ENCODE data around the gene ZFYVE19.
A peak's percentile ranks its signal among the peaks of the same experiment; 100 is the strongest.

ZFYVE19 gene, protein sequence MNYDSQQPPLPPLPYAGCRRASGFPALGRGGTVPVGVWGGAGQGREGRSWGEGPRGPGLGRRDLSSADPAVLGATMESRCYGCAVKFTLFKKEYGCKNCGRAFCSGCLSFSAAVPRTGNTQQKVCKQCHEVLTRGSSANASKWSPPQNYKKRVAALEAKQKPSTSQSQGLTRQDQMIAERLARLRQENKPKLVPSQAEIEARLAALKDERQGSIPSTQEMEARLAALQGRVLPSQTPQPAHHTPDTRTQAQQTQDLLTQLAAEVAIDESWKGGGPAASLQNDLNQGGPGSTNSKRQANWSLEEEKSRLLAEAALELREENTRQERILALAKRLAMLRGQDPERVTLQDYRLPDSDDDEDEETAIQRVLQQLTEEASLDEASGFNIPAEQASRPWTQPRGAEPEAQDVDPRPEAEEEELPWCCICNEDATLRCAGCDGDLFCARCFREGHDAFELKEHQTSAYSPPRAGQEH

DNA sequence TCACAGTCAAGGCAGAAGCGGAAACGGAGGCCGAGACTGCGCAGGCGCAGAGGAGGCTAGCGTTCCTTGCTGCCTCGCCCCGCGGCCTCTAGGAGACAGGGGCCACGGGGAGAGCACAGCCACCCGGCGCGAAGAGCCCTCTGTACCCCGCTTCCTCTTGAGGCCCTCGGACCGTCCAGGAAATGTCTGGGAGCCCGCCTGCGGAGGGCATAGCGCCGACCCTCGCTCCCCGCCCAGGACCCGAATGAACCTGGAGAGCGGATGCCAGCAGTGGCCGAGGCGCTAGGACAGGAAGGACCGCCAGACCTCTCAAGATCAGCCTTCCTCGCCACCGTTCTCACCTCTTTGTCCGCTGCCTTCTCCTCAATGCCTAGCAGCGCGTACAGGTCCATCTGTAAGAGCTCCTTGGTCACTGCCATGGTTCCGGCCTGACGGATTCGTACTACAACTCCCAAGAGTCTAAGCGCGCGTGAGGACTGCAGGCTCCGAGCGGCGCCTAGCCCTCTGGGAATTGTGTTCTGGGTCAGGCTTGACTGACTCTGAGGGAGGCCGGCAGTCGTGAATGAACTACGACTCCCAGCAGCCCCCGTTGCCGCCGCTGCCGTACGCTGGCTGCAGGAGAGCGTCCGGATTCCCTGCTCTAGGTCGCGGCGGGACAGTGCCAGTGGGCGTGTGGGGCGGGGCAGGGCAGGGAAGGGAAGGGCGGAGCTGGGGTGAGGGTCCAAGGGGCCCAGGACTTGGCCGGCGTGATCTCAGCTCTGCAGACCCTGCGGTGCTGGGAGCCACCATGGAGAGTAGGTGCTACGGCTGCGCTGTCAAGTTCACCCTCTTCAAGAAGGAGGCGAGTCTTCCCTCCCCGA lies at the start of gene ZFYVE19, which contains the start of gene DNAJC17:
Gene ZFYVE19 (plus strand): TSS at position 62 of the 860 bp plus-strand sequence. CDS start 501 bp downstream, at position 563.
Gene DNAJC17 (minus strand): TSS at position 446 of the 860 bp plus-strand sequence. CDS start 27 bp downstream, at position 419.
- peak within 1 kb of the TSS; percentile 96 for H3K4me3 ChIP-seq (ENCODE audit: low read depth, low read length)
- TF ChIP-seq, protein P1, sequence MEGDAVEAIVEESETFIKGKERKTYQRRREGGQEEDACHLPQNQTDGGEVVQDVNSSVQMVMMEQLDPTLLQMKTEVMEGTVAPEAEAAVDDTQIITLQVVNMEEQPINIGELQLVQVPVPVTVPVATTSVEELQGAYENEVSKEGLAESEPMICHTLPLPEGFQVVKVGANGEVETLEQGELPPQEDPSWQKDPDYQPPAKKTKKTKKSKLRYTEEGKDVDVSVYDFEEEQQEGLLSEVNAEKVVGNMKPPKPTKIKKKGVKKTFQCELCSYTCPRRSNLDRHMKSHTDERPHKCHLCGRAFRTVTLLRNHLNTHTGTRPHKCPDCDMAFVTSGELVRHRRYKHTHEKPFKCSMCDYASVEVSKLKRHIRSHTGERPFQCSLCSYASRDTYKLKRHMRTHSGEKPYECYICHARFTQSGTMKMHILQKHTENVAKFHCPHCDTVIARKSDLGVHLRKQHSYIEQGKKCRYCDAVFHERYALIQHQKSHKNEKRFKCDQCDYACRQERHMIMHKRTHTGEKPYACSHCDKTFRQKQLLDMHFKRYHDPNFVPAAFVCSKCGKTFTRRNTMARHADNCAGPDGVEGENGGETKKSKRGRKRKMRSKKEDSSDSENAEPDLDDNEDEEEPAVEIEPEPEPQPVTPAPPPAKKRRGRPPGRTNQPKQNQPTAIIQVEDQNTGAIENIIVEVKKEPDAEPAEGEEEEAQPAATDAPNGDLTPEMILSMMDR (IDR thresholded peaks at IDR 0.05; ENCODE audit: low read depth, low read length): no peak

DNA sequence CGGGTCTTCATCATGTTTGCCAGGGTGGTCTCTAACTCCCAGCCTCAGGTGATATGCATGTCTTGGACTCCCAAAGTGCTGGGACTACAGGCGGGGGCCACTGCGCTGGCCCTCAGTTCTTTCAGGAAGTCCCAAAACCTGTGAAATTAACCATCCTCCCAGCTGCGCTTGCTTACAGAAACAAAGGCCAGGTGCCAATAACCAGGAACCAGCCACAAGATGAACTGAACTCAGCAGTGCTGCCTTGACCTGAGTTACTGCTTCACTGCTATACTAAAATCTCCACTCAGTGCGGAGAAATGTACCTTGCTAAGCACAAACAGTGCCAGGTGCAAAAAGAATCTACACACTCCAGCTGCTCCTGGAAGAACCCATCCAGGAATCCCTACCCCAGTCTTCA lies 46.9 kb upstream of the ZFYVE19 start:
- no peak overlapping the region for H3K4me3 ChIP-seq (ENCODE audit: low read depth, low read length)
- TF ChIP-seq, protein P1 (IDR thresholded peaks at IDR 0.05; ENCODE audit: low read depth, low read length): no peak

DNA sequence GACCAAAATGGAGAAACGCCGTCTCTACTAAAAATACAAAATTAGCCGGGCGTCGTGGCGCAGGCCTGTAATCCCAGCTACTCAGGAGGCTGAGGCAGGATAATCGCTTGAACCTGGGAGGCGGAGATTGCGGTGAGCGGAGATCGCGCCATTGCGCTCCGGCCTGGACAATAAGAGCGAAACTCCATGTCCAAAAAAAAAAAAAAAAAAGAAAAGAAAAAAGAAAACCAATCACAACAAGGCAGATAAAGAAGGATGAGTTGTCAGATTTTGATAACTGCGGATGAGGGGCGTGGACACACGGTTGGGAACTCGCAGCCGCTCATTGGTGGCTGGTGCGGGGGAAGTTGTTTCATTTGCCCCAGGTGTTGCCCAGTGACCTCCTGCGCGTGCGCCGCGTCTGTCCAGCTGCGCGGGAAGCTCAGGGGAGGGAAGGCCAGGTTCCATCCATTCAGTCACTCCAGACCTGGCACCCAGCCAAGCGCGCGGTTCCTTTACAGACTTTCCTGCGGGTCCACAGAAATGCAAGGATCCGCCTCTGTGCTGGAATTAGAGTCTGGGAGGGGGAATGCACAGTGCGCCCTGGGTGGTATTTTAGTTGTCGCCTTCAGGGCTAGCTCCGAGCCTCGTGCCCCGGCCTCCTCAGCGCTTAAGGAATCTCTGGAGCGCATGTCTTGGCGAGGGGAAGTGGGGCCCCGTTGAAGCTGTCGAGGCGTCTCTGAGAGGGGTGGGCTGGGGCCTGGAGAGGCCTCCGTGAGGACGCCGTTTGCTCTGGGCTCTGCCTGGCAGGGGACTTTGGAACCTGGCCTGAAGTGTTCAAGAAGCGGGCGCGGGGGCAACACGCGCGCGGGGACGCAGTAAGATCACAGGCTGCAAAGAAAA lies 43.7 kb upstream of the ZFYVE19 start:
- TF ChIP-seq, protein P1 (IDR thresholded peaks at IDR 0.05; ENCODE audit: low read depth, low read length): no peak
- H3K4me3 ChIP-seq (ENCODE audit: low read depth, low read length): peak overlapping the region; percentile 60

DNA sequence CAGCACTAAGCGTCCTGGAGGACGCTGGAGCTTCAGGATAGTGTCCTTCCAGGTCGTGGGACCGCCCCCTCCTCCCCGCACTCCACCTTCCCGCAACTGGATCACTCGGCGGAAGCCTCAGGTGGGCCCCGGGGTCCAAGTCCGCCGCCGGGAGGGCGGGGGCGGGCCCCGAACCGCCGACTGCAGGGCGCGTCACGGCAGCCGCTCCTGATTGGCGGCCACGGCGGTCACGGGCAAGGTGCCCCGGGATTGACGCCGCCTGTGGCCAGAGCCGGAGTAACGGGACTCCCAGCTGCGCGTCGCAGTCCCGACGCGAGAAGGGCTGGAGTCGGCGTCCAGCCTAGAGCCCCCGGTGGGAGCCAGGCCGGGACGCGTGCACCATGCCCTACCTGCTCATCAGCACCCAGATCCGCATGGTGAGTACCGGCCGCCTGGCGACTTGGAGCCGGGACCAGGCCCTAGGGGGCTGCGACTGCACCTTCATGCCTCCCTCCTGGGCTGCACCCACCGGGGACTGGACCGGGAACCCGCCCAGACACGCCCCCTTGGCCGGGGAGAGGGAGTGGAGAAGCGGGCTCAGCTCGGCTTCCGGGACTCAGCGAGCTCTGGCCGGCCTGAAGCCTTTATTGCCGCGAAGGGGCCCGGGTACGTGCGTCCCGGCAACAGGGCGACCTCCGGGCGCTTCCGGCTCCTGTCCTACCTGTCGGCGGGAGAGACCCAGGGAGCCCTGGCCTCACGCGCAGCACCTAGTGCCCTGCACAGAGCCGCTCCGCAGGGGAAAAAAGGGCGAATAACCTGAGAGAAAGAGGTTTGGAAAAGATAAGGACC lies 42.9 kb upstream of the ZFYVE19 start, which contains the start of gene GCHFR:
Gene GCHFR (plus strand): TSS at position 268 of the 828 bp plus-strand sequence. CDS start 113 bp downstream, at position 381.
- TF ChIP-seq, protein P1 (IDR thresholded peaks at IDR 0.05; ENCODE audit: low read depth, low read length): no peak
- H3K4me3 ChIP-seq (ENCODE audit: low read depth, low read length): peak within 1 kb of the TSS; percentile 60

DNA sequence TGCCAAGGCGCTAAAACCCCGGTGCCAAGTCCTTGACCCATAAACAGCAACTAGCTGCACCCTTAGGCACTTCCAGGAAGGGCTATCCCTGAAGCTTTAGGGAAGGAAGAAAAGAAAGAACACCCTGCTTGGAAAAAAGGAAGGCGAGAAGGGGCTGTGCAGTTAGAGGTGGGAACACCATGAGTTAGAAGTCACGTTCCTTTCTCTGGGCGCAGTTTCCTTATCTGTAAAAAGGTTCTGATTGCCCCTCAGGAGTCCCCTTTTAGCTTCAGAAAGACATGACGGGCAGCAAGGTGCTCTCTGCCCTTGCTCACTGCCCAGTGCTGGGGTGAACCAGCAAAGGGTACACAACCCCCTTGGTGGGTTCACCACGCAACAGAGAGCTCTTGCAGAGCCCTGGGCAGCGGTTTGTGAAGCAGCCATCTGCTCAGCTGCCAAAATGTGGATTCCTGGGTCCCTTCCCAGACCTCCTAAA lies 42.2 kb upstream of the ZFYVE19 start:
- peak overlapping the region; percentile 60 for H3K4me3 ChIP-seq (ENCODE audit: low read depth, low read length)

More for the DNA sequence above, 42.2 kb upstream of the ZFYVE19 start:
- TF ChIP-seq, protein P1 (IDR thresholded peaks at IDR 0.05; ENCODE audit: low read depth, low read length): no peak
